ENCODE data around the gene EPHX1.

The EPHX1 gene

DNA sequence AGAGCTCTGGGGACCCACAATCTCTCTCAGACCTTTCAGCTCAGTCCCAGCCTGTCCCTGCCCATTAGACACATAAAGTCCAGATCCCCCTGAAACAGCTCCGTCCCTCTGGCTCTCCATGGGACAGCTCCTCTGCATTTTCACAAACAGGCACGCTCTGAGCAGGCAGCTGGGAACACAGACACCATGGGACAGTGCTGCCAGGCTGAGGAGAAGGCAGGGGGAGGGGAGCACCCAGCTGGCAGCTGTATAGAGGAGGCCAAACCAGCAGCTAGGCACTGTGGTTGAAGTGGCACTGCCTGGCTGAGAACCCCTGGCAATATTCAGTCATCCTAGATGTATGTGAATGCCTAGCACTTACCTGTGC lies 70.3 kb downstream of the EPHX1 start:
- no peak overlapping the region for H3K4me3 ChIP-seq (ENCODE audit: low read depth, low read length)
- TF ChIP-seq POLR2A (IDR thresholded peaks at IDR 0.05; ENCODE audit: extremely low read depth, insufficient read length) = no peak
- TF ChIP-seq MAX (IDR thresholded peaks at IDR 0.05; ENCODE audit: low read depth, low read length) = no peak
- TF ChIP-seq, protein P1, sequence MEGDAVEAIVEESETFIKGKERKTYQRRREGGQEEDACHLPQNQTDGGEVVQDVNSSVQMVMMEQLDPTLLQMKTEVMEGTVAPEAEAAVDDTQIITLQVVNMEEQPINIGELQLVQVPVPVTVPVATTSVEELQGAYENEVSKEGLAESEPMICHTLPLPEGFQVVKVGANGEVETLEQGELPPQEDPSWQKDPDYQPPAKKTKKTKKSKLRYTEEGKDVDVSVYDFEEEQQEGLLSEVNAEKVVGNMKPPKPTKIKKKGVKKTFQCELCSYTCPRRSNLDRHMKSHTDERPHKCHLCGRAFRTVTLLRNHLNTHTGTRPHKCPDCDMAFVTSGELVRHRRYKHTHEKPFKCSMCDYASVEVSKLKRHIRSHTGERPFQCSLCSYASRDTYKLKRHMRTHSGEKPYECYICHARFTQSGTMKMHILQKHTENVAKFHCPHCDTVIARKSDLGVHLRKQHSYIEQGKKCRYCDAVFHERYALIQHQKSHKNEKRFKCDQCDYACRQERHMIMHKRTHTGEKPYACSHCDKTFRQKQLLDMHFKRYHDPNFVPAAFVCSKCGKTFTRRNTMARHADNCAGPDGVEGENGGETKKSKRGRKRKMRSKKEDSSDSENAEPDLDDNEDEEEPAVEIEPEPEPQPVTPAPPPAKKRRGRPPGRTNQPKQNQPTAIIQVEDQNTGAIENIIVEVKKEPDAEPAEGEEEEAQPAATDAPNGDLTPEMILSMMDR (IDR thresholded peaks at IDR 0.05; ENCODE audit: low read depth, low read length) = no peak
- no peak for TF ChIP-seq MYC (IDR thresholded peaks at IDR 0.05; ENCODE audit: low read depth, low read length)
- no peak for DNase-seq (ENCODE audit: low read depth)

DNA sequence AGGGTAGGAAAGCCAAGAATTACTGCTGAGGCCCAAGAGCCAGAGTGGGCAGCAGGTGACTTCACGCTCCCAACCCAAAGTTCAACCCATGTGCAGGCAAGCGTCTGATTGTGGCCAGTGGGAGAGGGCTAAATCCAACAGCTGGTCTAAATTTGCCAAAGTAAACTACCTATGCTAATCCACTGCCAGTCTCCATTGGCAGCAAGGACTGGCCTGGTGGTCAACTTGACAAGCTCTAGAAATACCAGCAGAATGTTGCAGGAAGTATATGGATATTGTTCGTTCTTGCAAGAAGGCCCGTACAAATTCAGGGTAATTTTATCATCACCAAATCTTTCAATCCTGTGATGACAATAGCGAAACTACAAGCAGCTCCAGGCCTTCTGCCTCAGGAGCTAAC lies 70.7 kb downstream of the EPHX1 start:
- TF ChIP-seq, protein P1 (IDR thresholded peaks at IDR 0.05; ENCODE audit: low read depth, low read length) = no peak
- TF ChIP-seq MAX (IDR thresholded peaks at IDR 0.05; ENCODE audit: low read depth, low read length) (no peak), MYC (IDR thresholded peaks at IDR 0.05; ENCODE audit: low read depth, low read length) (no peak), POLR2A (IDR thresholded peaks at IDR 0.05; ENCODE audit: extremely low read depth, insufficient read length) (no peak)
- peak overlapping the region; percentile 69 for H3K4me3 ChIP-seq (ENCODE audit: low read depth, low read length)
- no peak for DNase-seq (ENCODE audit: low read depth)

GRCh38 chr1:225881081-225881958 lies 71.4 kb downstream of the EPHX1 start:
- peak; percentile 60 for DNase-seq (ENCODE audit: low read depth)

GRCh38 chr1:225881959-225882693 lies 72.2 kb downstream of the EPHX1 start, which contains the start of gene TMEM63A:
Gene TMEM63A, minus strand, starts transcription at chr1:225882380. Its CDS starts 4,800 bp downstream, at chr1:225877580.
- DNase-seq (ENCODE audit: low read depth) = peak; percentile 90
- peak; percentile 87 for TF ChIP-seq POLR2A (IDR thresholded peaks at IDR 0.05; ENCODE audit: extremely low read depth, insufficient read length)
- peak; percentile 26; the same call in 1 of the 2 replicates for TF ChIP-seq MYC (IDR thresholded peaks at IDR 0.05; ENCODE audit: low read depth, low read length)
- TF ChIP-seq, protein P1 (IDR thresholded peaks at IDR 0.05; ENCODE audit: low read depth, low read length) = no peak
- TF ChIP-seq MAX (IDR thresholded peaks at IDR 0.05; ENCODE audit: low read depth, low read length) = peak; percentile 66
- peak within 1 kb of the TSS; percentile 69 for H3K4me3 ChIP-seq (ENCODE audit: low read depth, low read length)

More at GRCh38 chr1:225881081-225881958, 71.4 kb downstream of the EPHX1 start:
- TF ChIP-seq MYC (IDR thresholded peaks at IDR 0.05; ENCODE audit: low read depth, low read length) = no peak
- TF ChIP-seq MAX (IDR thresholded peaks at IDR 0.05; ENCODE audit: low read depth, low read length) = no peak
- TF ChIP-seq, protein P1 (IDR thresholded peaks at IDR 0.05; ENCODE audit: low read depth, low read length) = no peak
- TF ChIP-seq POLR2A (IDR thresholded peaks at IDR 0.05; ENCODE audit: extremely low read depth, insufficient read length) = no peak
- H3K4me3 ChIP-seq (ENCODE audit: low read depth, low read length) = peak overlapping the region; percentile 69

DNA sequence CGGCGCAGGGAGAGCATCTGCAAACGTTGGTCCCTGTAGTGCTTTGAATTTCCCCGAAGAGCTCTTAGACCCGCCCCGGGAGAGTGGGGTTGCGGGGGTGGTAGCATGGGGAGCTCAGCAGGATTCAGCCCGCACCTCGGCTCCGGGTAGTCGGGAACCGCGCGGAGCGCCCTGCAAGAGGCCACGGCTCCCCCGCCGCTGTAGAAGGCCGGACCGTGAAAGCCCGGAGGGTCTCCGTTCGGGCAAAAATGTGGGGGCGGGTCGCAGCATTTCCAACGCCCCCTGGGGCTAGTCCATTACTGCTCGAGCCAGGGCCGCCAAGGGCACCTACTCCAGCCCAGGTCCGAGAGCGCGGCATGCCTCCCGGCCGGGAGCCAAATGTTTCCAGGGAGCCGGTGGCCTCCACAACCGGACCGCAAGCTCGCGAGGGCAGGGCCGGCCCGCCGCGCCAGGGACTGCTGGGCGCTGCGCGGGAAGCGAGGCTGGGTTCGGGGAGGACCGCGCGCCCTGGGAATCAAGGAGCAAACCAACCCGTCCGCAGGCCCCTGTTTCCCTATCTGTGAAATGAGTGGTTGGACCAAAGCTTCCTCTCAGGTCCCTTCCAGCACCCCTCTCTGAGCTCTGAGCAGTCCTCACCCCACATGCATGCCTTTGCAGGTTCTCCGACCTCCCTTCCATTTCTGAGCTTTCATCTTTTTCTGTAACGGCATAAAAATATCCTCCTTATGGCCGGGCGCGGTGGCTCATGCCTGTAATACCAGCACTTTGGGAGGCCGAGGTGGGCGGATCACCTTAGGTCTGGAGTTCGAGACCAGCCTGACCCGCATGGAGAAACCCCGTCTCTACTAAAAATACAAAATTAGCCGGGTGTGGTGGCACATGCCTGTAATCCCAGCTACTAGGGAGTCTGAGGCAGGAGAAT lies 73.0 kb downstream of the EPHX1 start:
- peak; percentile 60 for DNase-seq (ENCODE audit: low read depth)
- no peak for TF ChIP-seq MAX (IDR thresholded peaks at IDR 0.05; ENCODE audit: low read depth, low read length)
- no peak for TF ChIP-seq MYC (IDR thresholded peaks at IDR 0.05; ENCODE audit: low read depth, low read length)
- no peak for TF ChIP-seq POLR2A (IDR thresholded peaks at IDR 0.05; ENCODE audit: extremely low read depth, insufficient read length)
- TF ChIP-seq, protein P1 (IDR thresholded peaks at IDR 0.05; ENCODE audit: low read depth, low read length) = no peak
- peak overlapping the region; percentile 69 for H3K4me3 ChIP-seq (ENCODE audit: low read depth, low read length)

Measured in NB4 (cell line).